CD4-positive, alpha-beta T cell treated with Interferon gamma for 1 hour (primary cell): ENCODE measurements around the gene RPL9.
"Not testable (repeated sequence)": the region's sequence is repeated elsewhere in the genome, so short reads cannot be mapped to it uniquely, and the experiment has no call there.

Source experiments
- DNase-seq: peaks from one replicate; pipeline ENCODE4 v3.0.0-alpha.2; 2020

The RPL9 gene

GRCh38 chr4:39422247-39422646 is 36.5 kb downstream of the RPL9 start:
- no peak for DNase-seq

- DNase-seq = no peak
Observed at GRCh38 chr4:39415678-39416283, 42.9 kb downstream of the RPL9 start.

GRCh38 chr4:39411561-39411960 is 47.2 kb downstream of the RPL9 start:
- not testable (repeated sequence) for DNase-seq

- no peak for DNase-seq
Observed at GRCh38 chr4:39410415-39410814, 48.3 kb downstream of the RPL9 start.

- DNase-seq = no peak
Observed at GRCh38 chr4:39407584-39407885, 51.2 kb downstream of the RPL9 start.

- no peak for DNase-seq
Observed at GRCh38 chr4:39406763-39407583, 51.7 kb downstream of the RPL9 start, which contains the start of gene KLB. KLB (plus strand) TSS chr4:39406930; CDS start chr4:39406950, 20 bp downstream.
